BJ (cell line): Measurements from ENCODE around the gene SYNPO2. TPM values are rescaled to one million over a fixed set of nuclear protein-coding genes. Genes with fewer than 3 reads are reported as not detected.

Source experiments
- CTCF ChIA-PET: fragments of 350-600 bp; formaldehyde crosslinking; extraction: SDS; loops from one replicate; lab custom pipeline; 2021; ENCODE audit warnings: antibody characterized with exemption, inconsistent platforms; lab: Yijun Ruan, JAX
- POLR2A ChIA-PET: fragments of 300-600 bp; sonication (Branson Sonifier 250); formaldehyde crosslinking; extraction: SDS; loops from one replicate; lab custom pipeline; 2021; ENCODE audit warnings: antibody characterized with exemption; lab: Charles Lee
- DNase-seq: peaks from one replicate; pipeline ENCODE4 v3.0.0-alpha.2; 2011; ENCODE audit warnings: low read depth
- H3K27me3 ChIP-seq: 2 replicates; pipeline ENCODE4 v1.6.0; 2011; ENCODE audit warnings: low read length; ENCODE audit not compliant: control insufficient read depth, insufficient read depth
- H3K36me3 ChIP-seq: 2 replicates; pipeline ENCODE4 v1.5.1; 2011; ENCODE audit warnings: low read length; ENCODE audit not compliant: control insufficient read depth, insufficient read depth
- H3K4me3 ChIP-seq: 2 replicates; pipeline ENCODE4 v1.5.1; 2011; ENCODE audit warnings: low read depth, mild to moderate bottlenecking, control low read depth, low read length
- polyA plus RNA-seq: library from polyadenylated mRNA; depleted of rRNA; stranded (reverse); fragments of >200 nt; gene quantifications from 2 replicates; pipeline ENCODE4 v1.2.3, GENCODE V29; 2011
- TF ChIP-seq, protein P1 (sequence below): IDR thresholded peaks from 2 replicates; pipeline ENCODE4 v1.5.1; 2011; ENCODE audit warnings: low read depth, mild to moderate bottlenecking, control low read depth, inconsistent platforms, low read length, moderate library complexity; ENCODE audit not compliant: insufficient read depth

The SYNPO2 gene
- polyA plus RNA-seq, 1 experiment, result 39.9 TPM

DNA sequence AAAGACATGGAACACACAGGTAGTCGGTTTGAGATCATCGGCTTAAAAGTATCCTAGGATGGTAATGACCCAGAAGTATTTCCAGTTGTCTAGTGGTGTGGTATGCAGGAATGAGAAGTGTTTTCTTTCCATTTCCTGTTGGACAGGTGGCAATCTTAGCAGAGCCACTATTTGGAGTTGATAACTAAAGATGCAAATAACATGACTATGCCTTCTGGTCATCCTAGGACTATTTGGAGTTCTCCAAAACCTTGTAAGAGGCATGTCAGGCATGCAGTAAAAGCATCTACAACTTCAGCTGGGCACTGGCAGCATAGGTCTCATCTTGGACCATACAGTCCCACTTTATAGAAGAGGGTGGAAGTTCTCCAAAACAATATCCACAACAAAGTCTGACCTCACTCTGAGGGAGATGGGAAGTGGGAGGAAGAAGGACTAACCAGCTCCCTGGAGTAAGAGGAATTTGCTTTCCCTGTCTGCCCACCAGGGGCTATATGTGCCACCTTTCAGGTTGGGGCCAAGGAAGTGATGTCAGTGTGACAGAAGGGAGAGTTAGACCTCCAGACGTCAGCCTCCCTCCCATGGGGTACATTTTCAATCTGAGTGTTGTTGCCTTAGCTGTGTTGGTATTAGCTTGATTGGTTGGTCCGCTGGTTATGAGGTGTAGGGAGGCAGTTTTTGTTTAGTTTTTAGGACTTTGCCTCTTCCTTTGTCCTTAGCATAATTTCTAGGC lies 145.8 kb downstream of the SYNPO2 start:
- TF ChIP-seq, protein P1, sequence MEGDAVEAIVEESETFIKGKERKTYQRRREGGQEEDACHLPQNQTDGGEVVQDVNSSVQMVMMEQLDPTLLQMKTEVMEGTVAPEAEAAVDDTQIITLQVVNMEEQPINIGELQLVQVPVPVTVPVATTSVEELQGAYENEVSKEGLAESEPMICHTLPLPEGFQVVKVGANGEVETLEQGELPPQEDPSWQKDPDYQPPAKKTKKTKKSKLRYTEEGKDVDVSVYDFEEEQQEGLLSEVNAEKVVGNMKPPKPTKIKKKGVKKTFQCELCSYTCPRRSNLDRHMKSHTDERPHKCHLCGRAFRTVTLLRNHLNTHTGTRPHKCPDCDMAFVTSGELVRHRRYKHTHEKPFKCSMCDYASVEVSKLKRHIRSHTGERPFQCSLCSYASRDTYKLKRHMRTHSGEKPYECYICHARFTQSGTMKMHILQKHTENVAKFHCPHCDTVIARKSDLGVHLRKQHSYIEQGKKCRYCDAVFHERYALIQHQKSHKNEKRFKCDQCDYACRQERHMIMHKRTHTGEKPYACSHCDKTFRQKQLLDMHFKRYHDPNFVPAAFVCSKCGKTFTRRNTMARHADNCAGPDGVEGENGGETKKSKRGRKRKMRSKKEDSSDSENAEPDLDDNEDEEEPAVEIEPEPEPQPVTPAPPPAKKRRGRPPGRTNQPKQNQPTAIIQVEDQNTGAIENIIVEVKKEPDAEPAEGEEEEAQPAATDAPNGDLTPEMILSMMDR, result no peak; the same call in 1 of the 2 replicates
- H3K27me3 ChIP-seq, result no peaks in the 10 kb centered on the region
- H3K36me3 ChIP-seq, result peaks cover 14% of the 10 kb centered on the region
- ChIA-PET POLR2A (interaction anchor here (0.7 to 1.5 kb wide), 5 partner anchors 9 to 179 kb away, joined by 3 to 6 read pairs (median 3); no protein-coding TSS in a partner anchor), CTCF (interaction anchor here (1.1 to 1.9 kb wide), 4 partner anchors 9 to 175 kb away, joined by 3 to 4 read pairs (median 4); no protein-coding TSS in a partner anchor)
- no peak for DNase-seq
- H3K4me3 ChIP-seq, result no peak overlapping the region

DNA sequence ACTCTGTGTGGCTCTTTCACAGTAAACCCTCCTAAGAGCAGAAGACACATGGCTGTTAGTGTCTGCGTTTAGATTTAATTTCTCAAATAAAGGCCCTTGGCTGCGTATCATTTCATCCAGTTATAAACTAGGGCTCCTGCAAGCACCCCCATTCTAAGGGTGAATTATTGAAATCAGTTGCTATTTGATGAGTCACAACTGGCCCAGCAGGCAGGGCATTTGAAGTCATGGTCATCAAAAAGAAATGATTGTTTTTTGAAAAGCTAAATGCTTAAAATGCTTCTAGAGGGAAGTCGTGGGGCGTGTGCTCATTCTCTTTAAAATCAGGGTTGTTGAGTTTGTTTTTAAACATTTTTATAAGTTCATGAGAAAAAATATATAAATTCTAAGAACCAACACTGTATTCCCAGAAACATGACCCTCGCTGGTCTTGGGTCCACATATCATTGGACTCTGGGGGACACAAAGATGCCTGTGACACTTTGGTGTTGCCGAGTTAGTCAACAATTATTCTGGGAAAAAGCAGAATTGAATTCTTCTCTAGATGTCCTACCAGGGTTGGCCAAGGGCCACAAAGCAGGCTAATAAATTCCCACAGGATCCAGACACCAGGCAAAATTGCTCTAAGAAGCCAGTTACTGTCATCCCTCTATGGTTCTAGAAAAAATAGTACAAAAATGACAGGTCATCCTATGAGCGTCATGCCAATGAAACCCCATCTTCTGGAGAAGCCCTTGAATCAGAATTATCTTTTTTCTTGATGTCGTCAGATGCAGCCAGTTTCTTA lies 147.5 kb downstream of the SYNPO2 start:
- CTCF ChIA-PET, result no interaction called here

GRCh38 chr4:119037709-119038108 lies 149.1 kb downstream of the SYNPO2 start:
- POLR2A ChIA-PET, result interaction anchor here (0.6 kb wide), 1 partner anchor 175 kb away, joined by 3 read pairs; the partner anchor contains the start of gene USP53
- no peak for DNase-seq
- Histone ChIP-seq H3K4me3 (no peak overlapping the region), H3K27me3 (no peaks in the 10 kb centered on the region), H3K36me3 (no peaks in the 10 kb centered on the region)
- CTCF ChIA-PET, result interaction anchor here (1.4 to 6.3 kb wide), 2 partner anchors 13 to 55 kb away, joined by 4 to 37 read pairs; no protein-coding TSS in a partner anchor
- TF ChIP-seq, protein P1, result no peak

More for the DNA sequence above, 147.5 kb downstream of the SYNPO2 start:
- Histone ChIP-seq H3K27me3 (no peaks in the 10 kb centered on the region), H3K4me3 (no peak overlapping the region), H3K36me3 (peaks cover 5% of the 10 kb centered on the region)
- DNase-seq, result no peak
- TF ChIP-seq, protein P1, result no peak
- POLR2A ChIA-PET, result interaction anchor here (0.6 to 1.0 kb wide), 2 partner anchors 15 to 263 kb away, joined by 3 read pairs; no protein-coding TSS in a partner anchor

GRCh38 chr4:119038116-119038841 lies 149.6 kb downstream of the SYNPO2 start:
- ChIA-PET POLR2A (interaction anchor here (0.6 kb wide), 1 partner anchor 175 kb away, joined by 3 read pairs; the partner anchor contains the start of gene USP53), CTCF (interaction anchor here (0.6 to 6.3 kb wide), 3 partner anchors 13 to 261 kb away, joined by 3 to 37 read pairs (median 4); no protein-coding TSS in a partner anchor)
- TF ChIP-seq, protein P1, result no peak
- no peaks in the 10 kb centered on the region for H3K27me3 ChIP-seq
- no peak for DNase-seq
- no peak overlapping the region for H3K4me3 ChIP-seq
- no peaks in the 10 kb centered on the region for H3K36me3 ChIP-seq
